T47D (cell line): ENCODE measurements around the gene KCNH2.
"Not testable (repeated sequence)": the region's sequence is repeated elsewhere in the genome, so short reads cannot be mapped to it uniquely, and the experiment has no call there.

Experiments
- DNase-seq, 2 experiments: peaks; one replicate each; pipeline versions ENCODE4 v3.0.0 to v3.0.0-alpha.2; 2011 to 2012; ENCODE audit warnings: low read depth in 1 of 2, low spot score in 1 of 2
- JUND ChIP-seq: IDR thresholded peaks from 2 replicates; pipeline ENCODE4 v1.6.1; 2012; ENCODE audit warnings: low read depth
- in situ Hi-C: cut with HindIII; loops from 2 replicates; pipeline ENCODE4 v1.10.0; 2016; ENCODE audit warnings: low sequenced_read_pairs, low pct_unique_long_range_greater_than_20kb

Gene KCNH2

DNA sequence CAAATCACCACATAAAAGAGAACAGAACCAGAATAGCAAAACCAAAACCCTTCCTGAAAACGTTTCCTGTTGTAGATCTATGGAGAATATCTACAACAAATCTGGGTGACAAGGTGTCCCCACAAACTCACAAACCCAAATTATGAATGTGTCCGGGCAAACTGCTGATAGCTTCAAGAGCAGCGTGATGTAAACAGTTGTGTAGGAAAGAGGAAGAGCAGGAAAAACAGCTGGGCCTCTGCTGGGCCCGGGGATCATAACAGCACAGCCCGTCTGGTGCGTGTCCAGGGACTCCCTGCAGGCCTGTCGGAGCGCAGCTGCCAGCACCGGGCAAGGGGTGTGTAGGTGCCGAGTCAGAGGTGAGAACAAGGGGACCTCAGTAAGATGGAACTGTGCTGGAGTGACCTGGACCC is 53.7 kb downstream of the KCNH2 start:
- in situ Hi-C loops, result no loop called here
- no peak for DNase-seq
- TF ChIP-seq JUND, result no peak

DNA sequence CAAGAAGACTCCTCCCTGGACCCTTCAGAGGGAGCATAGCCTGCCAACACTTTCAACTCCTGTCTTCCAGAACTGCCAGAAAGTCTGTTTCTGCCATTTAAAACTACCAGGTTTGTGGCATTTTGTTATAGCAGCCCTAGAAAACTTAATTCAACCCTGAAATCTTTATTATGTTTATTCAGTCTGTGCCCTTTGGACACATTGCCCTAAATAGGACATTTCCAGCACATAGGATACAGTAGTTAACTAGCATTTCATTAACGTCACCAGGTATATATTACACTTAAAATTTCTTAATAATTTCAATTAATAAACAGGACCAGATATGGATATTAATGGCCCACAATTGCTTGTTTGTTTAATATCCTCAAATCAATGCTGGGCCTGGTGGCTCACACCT is 54.3 kb downstream of the KCNH2 start:
- in situ Hi-C loops, result no loop called here
- TF ChIP-seq JUND, result no peak
- DNase-seq, result no peak

DNA sequence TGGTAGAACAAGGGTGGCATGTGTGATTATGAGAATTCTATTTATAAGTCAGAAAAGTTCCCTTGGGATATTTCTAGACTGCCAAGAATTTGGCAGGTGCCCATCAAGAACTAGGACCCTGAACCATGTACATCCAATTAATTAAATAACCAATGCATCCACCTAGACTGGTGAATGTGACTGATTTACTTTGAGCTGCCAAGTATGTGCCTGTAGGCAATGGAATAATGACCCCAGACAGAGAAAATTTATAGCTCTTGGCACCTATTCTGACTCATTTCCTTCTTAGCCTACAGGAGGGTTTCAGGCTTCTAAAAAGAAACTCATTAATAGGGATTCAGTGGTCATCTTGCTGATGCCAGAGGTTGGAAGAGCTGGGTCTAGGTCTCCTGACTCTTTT is 54.9 kb downstream of the KCNH2 start:
- DNase-seq, result no peak
- in situ Hi-C loops, result no loop called here
- no peak for TF ChIP-seq JUND

- no peak for DNase-seq
- no peak for TF ChIP-seq JUND
- in situ Hi-C loops, result no loop called here
Observed at GRCh38 chr7:150919160-150919559, 59.0 kb downstream of the KCNH2 start.

DNA sequence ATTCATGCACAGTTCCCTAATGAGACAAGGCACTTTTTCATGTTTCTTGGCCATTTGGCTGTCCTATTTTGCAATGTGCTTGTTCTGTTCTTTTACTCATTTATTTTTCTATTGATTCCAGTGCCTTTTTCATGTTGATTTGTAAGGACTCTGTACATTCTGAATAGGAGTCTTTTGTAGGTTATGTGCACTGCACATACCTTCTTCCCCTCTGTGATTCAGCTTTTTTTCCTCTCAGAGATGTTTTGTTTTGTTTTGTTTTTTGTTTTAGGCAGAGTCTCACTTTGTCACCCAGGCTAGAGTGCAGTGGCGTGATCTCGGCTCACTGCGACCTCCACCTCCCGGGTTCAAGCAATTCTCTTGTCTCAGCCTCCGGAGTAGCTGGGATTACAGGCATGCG is 59.7 kb downstream of the KCNH2 start:
- in situ Hi-C loops, result no loop called here
- no peak for TF ChIP-seq JUND
- no peak for DNase-seq

- TF ChIP-seq JUND, result no peak
- in situ Hi-C loops, result no loop called here
Observed at GRCh38 chr7:150917969-150918368, 60.2 kb downstream of the KCNH2 start.

DNA sequence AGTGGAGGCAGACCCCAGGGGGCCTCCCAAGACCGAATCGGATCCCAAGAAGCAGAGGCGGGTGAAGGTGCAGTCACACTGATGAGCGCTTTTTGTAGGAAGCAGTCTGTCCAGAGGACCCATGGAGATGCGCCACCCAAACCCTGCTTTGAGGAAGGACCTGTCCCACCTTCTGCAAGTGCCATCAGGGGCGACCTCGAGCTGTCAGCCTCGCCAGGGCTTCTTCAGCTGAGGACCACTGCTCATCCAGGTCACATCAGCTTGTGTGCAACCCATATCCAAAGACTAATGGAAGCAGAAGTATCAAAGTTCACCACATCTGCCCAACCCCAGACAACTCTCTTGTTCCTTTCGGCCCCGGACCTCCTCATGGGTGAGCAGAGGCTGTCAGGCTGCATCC is 61.5 kb downstream of the KCNH2 start:
- no peak for TF ChIP-seq JUND
- in situ Hi-C loops, result no loop called here
- DNase-seq, result no peak

More at GRCh38 chr7:150917969-150918368, 60.2 kb downstream of the KCNH2 start:
- no peak for DNase-seq

DNA sequence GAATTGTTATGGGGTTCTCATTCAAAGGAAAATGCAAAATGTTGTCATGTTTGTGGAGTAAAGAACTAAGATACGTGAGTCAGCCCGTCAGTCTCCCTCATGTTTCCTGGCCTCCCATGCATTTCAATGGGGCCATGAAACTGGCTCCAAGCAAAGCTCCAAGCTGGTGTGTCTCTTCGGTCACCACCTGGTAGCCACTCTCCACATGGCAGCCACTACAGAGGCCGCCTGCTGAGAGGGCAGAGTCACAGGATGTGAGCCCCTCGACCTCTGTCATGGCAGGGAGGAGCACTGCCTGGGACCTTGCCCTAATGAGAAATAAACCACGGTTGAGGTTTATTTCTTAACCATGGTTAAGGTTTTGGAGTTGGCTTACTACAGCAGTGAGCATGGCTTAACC is 63.2 kb downstream of the KCNH2 start:
- in situ Hi-C loops, result no loop called here
- DNase-seq, result no peak
- TF ChIP-seq JUND, result no peak

DNA sequence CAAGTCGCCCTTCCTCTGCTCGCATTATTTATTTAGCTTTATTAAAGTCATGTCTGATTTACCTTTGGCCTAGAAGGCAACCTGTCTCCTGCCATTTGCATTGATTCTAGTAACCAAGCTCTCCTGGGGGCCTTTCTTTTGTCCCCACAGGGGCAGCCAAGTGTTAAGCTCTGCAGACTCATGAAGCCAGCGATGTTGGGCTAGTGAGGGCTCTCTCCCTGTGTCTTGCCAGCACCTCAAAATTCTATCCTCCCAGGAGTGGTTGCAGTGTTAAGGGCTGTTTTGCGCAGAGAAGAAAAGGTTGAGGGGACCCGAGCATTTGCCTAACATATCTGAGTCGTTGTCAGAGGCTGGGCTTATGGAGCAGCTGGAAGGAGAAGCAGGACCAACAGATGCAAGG is 63.9 kb downstream of the KCNH2 start:
- in situ Hi-C loops, result no loop called here
- TF ChIP-seq JUND, result no peak
- no peak for DNase-seq

DNA sequence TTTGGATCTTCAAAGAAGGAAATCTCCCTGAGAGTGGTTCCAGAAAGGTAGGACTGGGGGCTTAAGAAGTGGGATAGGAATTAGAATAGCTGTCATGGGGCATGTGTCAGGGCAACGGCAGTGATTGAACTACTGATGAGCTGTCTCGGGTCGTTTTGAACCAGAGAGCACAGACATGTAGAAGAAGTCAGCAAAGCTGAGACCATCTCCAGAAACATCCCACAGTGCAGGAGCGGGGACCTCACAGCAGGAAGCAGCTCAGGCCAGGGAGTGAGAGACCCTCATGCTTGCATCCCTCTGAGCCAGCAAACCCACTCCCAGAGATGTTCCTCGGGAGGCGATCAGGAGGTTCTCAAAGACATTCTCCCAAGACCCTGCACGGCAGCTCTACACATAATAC is 65.7 kb downstream of the KCNH2 start:
- no peak for DNase-seq
- no peak for TF ChIP-seq JUND
- in situ Hi-C loops, result no loop called here

GRCh38 chr7:150911590-150912267 is 66.4 kb downstream of the KCNH2 start:
- TF ChIP-seq JUND, result no peak
- no peak for DNase-seq
- in situ Hi-C loops, result no loop called here

- no peak for TF ChIP-seq JUND
- in situ Hi-C loops, result no loop called here
- DNase-seq, result no peak
Observed at GRCh38 chr7:150910996-150911422, 67.1 kb downstream of the KCNH2 start.

DNA sequence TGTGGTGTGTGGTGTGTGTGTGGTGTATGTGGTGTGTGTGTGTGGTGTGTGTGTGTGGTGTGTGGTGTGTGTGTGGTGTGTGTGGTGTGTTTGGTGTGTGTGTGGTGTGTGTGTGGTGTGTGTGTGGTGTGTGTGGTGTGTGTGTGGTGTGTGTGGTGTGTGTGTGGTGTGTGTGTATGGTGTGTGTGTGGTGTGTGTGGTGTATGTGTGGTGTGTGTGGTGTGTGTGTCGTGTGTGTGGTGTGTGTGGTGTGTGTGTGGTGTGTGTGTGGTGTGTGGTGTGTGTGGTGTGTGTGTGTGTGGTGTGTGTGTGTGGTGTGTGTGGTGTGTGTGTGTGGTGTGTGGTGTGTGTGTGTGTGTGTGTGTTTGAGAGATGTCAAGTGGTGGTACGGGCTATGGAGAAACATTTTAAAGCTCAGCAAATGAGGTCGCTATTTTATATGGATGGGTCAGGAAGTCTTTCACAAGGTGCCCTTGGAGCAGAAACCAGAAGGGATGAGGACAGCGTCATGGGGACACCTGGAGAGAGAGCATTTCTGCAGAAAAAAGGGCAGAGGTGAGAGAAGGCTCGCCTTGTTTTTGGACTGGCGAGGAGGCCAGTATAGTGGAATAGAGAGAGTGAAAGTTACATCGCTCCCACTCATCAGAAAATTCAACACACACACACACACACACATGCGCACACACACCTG is 67.7 kb downstream of the KCNH2 start:
- in situ Hi-C loops, result not testable (repeated sequence)

More for the DNA sequence above, 67.7 kb downstream of the KCNH2 start:
- peak in 1 of 2 experiments; percentile 9 for DNase-seq
